NCI-H510A (cell line): Measurements from ENCODE around the gene CDR2L.

Experiments
- DNase-seq: peaks from one replicate; lab custom pipeline; 2025; lab: John Stamatoyannopoulos, UW

Gene CDR2L

DNA sequence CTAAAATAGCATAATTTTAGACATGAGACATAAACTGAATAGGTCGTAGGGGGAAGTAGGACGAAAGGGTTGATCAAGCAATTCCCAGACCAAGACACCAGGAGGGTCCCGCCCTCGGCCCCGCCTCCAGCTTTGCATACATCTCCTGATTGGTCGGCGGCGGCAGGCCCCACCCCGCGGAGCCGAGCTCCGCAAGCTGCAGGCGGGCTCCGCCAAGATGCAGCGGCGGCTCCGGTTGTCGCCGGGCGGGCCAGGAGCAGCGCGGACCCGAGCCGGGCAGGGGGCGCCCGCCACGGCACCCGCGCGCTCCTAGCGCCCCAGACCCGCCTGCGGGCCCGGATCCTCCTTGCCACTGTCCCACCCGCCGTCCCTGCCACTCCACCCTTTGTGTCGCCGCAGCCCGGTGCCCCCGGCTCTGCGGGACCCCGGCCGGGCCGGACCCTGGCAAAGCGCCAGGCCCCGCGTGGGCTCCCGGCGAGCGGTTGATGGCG lies at the start of gene CDR2L:
CDR2L (plus strand) TSS at position 215 of the 491 bp plus-strand sequence. CDS start 412 bp downstream, outside the sequence.
- DNase-seq, result peak; percentile 91

DNA sequence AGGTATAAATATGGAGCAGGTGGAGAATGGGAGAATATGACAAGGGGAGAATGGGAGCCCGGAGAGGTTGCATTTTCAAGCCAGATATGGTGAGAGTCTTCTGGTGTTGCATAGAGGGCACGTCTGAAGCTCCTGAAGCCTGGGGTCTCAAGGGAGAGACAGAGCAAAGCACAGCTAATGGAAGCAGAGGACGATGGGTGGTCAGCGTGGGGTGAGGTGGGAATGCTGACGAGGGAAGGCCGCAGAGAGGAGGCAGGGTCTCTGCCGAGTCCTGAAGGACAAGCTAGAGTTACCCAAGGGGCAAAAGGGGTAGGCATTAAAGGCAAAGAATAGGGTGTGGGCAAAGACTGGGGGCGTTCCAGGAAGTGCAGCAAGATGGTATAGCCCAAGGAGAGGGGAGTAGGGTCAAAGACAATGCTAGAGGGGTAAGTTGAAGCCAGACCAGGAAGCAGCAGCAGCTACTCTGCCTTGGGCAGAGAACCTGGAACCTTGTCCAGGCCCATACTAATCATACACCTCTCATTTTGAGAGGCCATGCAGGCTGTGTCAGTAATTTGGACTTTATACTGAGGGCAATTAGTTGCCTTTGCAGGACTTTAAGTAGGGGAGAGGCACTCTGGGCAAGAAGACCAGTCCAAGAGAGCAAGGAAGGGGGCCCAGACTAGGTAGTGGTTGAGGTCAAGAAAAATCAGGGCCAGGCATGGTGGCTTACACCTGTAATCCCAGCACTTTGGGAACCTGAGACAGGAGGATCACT lies 49.1 kb upstream of the CDR2L start:
- DNase-seq, result no peak

GRCh38 chr17:74939534-74939933 lies 47.9 kb upstream of the CDR2L start:
- no peak for DNase-seq

- no peak for DNase-seq
Observed at GRCh38 chr17:74941128-74941725, 46.2 kb upstream of the CDR2L start.

DNA sequence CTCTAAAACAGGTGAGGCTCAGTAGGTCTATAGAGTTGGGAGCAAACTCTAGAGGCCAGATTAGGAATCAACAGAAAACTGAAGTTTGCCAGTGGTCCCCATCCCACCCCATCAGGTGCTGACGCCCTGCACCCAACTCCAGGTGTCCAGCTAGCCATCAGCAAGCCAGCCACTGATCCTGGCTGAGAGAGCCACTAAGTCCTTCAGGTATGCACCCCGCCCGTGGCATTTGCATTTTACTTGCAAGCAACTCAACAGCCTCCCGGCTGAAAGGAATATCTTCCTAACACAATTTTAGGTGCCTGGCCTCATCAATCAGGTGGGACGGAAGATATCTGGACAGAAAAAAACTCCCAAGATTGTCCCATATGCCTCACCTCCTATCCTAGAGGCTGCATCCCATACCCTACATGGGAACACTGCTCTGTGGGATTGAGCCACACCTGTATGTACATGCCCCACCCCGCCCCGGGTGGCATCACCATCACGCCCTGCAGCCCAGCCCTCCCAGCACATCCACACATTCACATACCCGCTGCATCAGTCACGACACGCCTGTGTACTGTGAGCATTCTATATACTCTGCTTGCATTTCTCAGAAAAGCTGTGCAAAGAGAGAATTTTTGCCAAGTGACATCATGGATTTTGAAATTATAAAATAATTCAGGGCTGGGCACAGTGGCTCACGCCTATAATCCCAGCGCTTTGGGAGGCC lies 43.5 kb upstream of the CDR2L start:
- no peak for DNase-seq

DNA sequence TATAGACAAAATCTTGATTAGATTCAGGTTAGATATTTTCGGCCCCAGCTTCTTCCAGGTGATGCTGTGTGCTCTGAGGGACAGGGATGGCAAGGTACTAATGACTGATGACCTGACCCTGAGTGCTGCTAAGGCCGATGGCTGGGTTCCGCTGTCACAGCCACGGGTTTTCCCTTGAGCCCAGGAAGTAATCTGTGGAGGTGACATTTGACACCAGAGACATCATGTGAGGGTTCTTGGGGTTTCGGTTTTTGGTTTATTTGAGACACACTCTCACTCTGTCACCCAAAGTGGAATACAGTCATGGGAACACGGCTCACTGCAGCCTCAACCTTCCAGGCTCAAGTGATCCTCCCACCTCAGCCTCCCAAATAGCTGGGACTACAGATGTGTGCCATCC lies 41.9 kb upstream of the CDR2L start:
- DNase-seq, result no peak

DNA sequence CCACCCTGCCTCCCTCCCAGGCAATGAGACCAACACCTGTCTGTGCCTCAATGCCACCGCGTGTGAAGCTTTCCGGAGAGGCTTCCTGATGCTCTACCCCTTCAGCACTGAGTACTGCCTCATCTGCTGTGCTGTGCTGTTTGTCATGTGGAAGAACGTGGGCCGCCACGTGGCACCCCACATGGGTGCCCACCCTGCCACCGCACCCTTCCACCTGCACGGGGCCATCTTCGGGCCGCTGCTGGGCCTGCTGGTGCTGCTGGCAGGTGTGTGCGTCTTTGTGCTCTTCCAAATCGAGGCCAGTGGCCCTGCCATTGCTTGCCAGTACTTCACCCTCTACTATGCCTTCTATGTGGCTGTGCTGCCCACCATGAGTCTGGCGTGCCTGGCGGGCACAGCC lies 40.8 kb upstream of the CDR2L start:
- DNase-seq, result no peak

GRCh38 chr17:74947041-74947754 lies 40.2 kb upstream of the CDR2L start:
- no peak for DNase-seq

GRCh38 chr17:74949455-74950115 lies 37.8 kb upstream of the CDR2L start:
- DNase-seq, result peak; percentile 48

DNA sequence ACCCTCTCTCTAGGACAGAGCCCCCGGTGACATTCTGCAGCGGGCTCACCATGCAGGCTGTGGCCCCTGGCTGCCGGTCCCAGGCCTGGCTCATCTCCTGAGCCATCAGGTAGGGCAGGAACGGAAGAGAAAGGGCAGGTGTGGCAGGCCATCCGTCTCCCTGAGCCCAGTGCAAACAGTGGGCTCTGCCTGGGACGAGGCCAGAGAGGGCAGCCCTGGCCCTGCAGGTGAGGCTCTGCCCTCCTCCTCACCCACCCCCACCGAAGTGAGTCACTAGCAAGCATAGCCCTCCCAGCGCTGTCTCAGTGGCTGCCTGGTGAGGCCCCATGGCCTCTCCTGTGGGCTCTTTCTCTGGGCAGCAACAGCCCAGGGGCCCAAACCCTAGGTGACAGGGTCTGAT lies 37.2 kb upstream of the CDR2L start:
- peak; percentile 71 for DNase-seq

DNA sequence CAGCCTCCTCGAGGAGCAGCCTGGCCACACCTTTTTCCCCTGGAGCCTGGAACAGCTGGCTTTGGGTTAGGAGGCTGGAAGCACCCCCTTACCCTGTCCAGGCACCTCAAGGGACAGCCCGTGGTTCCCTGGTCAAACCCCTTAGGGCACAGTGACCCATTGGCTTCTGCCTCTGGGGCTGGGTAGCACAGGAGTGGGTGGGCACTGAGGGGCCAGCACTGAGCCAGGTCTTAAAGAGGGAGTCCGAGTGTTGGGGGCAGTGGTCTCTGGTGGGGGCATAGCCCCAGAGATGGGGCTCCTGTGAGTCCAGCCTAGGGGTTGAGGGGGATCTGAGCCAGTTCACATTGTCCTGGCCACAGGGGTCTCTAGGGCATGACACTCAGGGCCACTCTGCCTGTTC lies 36.4 kb upstream of the CDR2L start:
- no peak for DNase-seq

GRCh38 chr17:74951680-74952421 lies 35.6 kb upstream of the CDR2L start:
- no peak for DNase-seq

DNA sequence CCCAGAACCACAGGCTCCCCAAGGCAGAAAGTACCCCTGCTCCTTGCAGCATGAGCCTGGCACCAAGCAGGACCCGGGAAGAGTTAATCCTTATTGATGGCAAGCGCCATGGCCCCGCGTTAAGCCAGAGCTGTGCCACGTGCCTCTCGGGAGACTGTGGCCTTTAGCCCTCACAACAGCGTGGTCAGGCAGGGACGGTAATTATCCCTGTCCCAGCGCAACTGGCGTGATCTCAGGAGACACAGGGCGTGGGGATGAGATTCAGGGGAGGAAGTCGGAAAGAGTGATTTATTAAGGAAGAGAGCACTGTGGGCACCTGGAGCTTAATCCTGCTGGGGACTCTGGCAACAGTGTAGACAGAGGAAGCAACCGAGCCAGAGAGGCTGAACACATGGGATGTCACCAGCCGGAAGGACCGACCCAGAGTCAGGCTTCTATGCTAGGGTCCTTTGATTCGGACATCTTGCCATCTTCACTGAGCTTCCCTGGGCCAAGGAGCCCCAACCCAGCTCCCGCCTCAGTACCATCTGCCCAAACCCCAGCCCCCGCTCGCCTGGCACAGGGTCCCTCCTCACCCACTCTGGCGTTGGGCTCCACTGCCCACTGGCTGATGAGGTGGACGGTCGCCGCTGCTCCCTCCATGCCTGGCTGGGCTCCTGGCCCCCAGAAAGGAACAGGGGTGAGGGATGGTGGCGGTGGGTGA lies 34.9 kb upstream of the CDR2L start:
- no peak for DNase-seq

- DNase-seq, result no peak
Observed at GRCh38 chr17:74953134-74953687, 34.2 kb upstream of the CDR2L start.

- DNase-seq, result no peak
Observed at GRCh38 chr17:74954115-74954514, 33.3 kb upstream of the CDR2L start.

- no peak for DNase-seq
Observed at GRCh38 chr17:74954665-74955421, 32.6 kb upstream of the CDR2L start.

DNA sequence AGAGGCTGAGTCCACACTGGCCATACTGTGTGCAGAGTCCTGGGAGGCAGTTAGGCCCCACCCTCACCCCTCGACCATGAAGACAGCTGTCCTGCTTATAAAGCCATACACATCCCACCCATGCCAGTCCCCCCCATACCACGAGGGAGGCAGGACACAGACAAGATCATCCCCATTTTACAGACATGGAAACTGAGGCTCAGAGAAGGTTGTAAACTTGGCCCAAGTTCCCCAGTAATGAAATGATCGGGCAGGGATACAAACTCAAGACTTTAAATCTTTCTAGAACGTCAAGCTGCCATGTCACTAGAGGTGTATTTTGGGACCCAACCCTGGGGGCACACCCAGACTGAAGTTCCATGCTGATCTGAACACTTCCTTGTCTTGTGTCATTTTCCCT lies 31.3 kb upstream of the CDR2L start:
- no peak for DNase-seq

- DNase-seq, result no peak
Observed at GRCh38 chr17:74957935-74958740, 29.3 kb upstream of the CDR2L start.
